ENCODE data around the gene RPS6KA2. TPM values are rescaled to one million over a fixed set of nuclear protein-coding genes. Genes with fewer than 3 reads are reported as not detected.

Gene RPS6KA2
- total and polyA plus RNA-seq, 2 experiments from 2014 or later = 45.1 to 49.0 TPM

- Histone ChIP-seq H3K9ac (no peak overlapping the region), H4K20me1 (ENCODE audit: insufficient read depth) (no peaks in the 10 kb centered on the region), H3K36me3 (ENCODE audit: low read depth) (no peaks in the 10 kb centered on the region), H3K79me2 (ENCODE audit: insufficient read depth) (peaks cover 98% of the 10 kb centered on the region), H3K4me1 (ENCODE audit: insufficient read depth) (peaks cover 22% of the 10 kb centered on the region), H3K9me2 (ENCODE audit: insufficient read depth) (no peaks in the 10 kb centered on the region), H3K9me3 (ENCODE audit: low read depth) (no peaks in the 10 kb centered on the region), H3K27me3 (replicated peaks; ENCODE audit: insufficient read depth) (no peaks in the 10 kb centered on the region), H3F3A (ENCODE audit: insufficient read depth) (0 out of 2 replicates have a peak, but pooled peaks cover 9% of the 10 kb centered on the region), H2AFZ (no peak overlapping the region), H3K4me2 (ENCODE audit: unreplicated experiment) (no peak overlapping the region), H3K4me3 (no peak overlapping the region), H3K27ac (no peak overlapping the region)
- WGBS, 2 experiments (ENCODE audit: low coverage in 1 of 2, low lambda C conversion rate in 2 of 2, missing lambda C conversion rate in 2 of 2) = 90% methylated on average over 6 of the region's 6 CpGs
- TF ChIP-seq EZH2 (IDR thresholded peaks at IDR 0.05; ENCODE audit: insufficient read depth, poor library complexity, severe bottlenecking) (no peak), EZH2phosphoT487 (IDR thresholded peaks at IDR 0.05; ENCODE audit: insufficient read depth, low read depth) (no peak)
- no peak for DNase-seq
- in situ Hi-C loops (cut with MboI) = no loop called here
These were observed 22.1 kb downstream of the RPS6KA2 start for GRCh38 chr6:166604911-166605310.

- TF ChIP-seq EZH2 (IDR thresholded peaks at IDR 0.05; ENCODE audit: insufficient read depth, poor library complexity, severe bottlenecking) (no peak), EZH2phosphoT487 (IDR thresholded peaks at IDR 0.05; ENCODE audit: insufficient read depth, low read depth) (no peak)
- no peak overlapping the region for H3K27ac ChIP-seq
- in situ Hi-C loops (cut with MboI) = no loop called here
- no peaks in the 10 kb centered on the region for H3K9me3 ChIP-seq (ENCODE audit: low read depth)
- H3K9me2 ChIP-seq (ENCODE audit: insufficient read depth) = no peaks in the 10 kb centered on the region
- no peaks in the 10 kb centered on the region for H3K27me3 ChIP-seq (replicated peaks; ENCODE audit: insufficient read depth)
- H2AFZ ChIP-seq = no peak overlapping the region
- no peaks in the 10 kb centered on the region for H3K36me3 ChIP-seq (ENCODE audit: low read depth)
- H3K4me3 ChIP-seq = no peak overlapping the region
- peaks cover 23% of the 10 kb centered on the region for H3K4me1 ChIP-seq (ENCODE audit: insufficient read depth)
- no peak for DNase-seq
- WGBS, 2 experiments (ENCODE audit: low coverage in 1 of 2, low lambda C conversion rate in 2 of 2, missing lambda C conversion rate in 2 of 2) = 97 to 98% methylated on average over 9 of the region's 9 CpGs
- H3K4me2 ChIP-seq (ENCODE audit: unreplicated experiment) = no peak overlapping the region
- 0 out of 2 replicates have a peak, but pooled peaks cover 9% of the 10 kb centered on the region for H3F3A ChIP-seq (ENCODE audit: insufficient read depth)
- H4K20me1 ChIP-seq (ENCODE audit: insufficient read depth) = no peaks in the 10 kb centered on the region
- H3K9ac ChIP-seq = no peak overlapping the region
- peaks cover 98% of the 10 kb centered on the region for H3K79me2 ChIP-seq (ENCODE audit: insufficient read depth)
These were observed 22.7 kb downstream of the RPS6KA2 start for GRCh38 chr6:166604328-166604727.

GRCh38 chr6:166603043-166603690, 23.9 kb downstream of the RPS6KA2 start:
- H2AFZ ChIP-seq = no peak overlapping the region
- in situ Hi-C loops (cut with MboI) = no loop called here
- H3K79me2 ChIP-seq (ENCODE audit: insufficient read depth) = peaks cover 95% of the 10 kb centered on the region
- peaks cover 14% of the 10 kb centered on the region for H3F3A ChIP-seq (ENCODE audit: insufficient read depth)
- no peaks in the 10 kb centered on the region for H3K36me3 ChIP-seq (ENCODE audit: low read depth)
- no peak overlapping the region for H3K4me3 ChIP-seq
- H3K9me2 ChIP-seq (ENCODE audit: insufficient read depth) = no peaks in the 10 kb centered on the region
- WGBS, 2 experiments (ENCODE audit: low coverage in 1 of 2, low lambda C conversion rate in 2 of 2, missing lambda C conversion rate in 2 of 2) = 82% methylated on average over 14 of the region's 14 CpGs
- TF ChIP-seq EZH2 (IDR thresholded peaks at IDR 0.05; ENCODE audit: insufficient read depth, poor library complexity, severe bottlenecking) (no peak), EZH2phosphoT487 (IDR thresholded peaks at IDR 0.05; ENCODE audit: insufficient read depth, low read depth) (no peak)
- H3K9me3 ChIP-seq (ENCODE audit: low read depth) = no peaks in the 10 kb centered on the region
- H3K4me1 ChIP-seq (ENCODE audit: insufficient read depth) = peaks cover 25% of the 10 kb centered on the region
- no peak overlapping the region for H3K9ac ChIP-seq
- no peak for DNase-seq
- H3K27me3 ChIP-seq (replicated peaks; ENCODE audit: insufficient read depth) = no peaks in the 10 kb centered on the region
- no peak overlapping the region for H3K27ac ChIP-seq
- no peak overlapping the region for H3K4me2 ChIP-seq (ENCODE audit: unreplicated experiment)
- H4K20me1 ChIP-seq (ENCODE audit: insufficient read depth) = no peaks in the 10 kb centered on the region

GRCh38 chr6:166601956-166602355, 25.1 kb downstream of the RPS6KA2 start:
- WGBS, 2 experiments (ENCODE audit: low coverage in 1 of 2, low lambda C conversion rate in 2 of 2, missing lambda C conversion rate in 2 of 2) = 83 to 91% methylated on average over 10 of the region's 10 CpGs
- Histone ChIP-seq H3K4me2 (ENCODE audit: unreplicated experiment) (no peak overlapping the region), H3K27ac (no peak overlapping the region), H2AFZ (no peak overlapping the region), H3F3A (ENCODE audit: insufficient read depth) (peaks cover 26% of the 10 kb centered on the region), H3K27me3 (replicated peaks; ENCODE audit: insufficient read depth) (no peaks in the 10 kb centered on the region), H3K36me3 (ENCODE audit: low read depth) (no peaks in the 10 kb centered on the region), H3K4me3 (no peak overlapping the region), H3K79me2 (ENCODE audit: insufficient read depth) (peaks cover 87% of the 10 kb centered on the region), H3K4me1 (ENCODE audit: insufficient read depth) (peaks cover 35% of the 10 kb centered on the region), H3K9me2 (ENCODE audit: insufficient read depth) (no peaks in the 10 kb centered on the region), H3K9me3 (ENCODE audit: low read depth) (no peaks in the 10 kb centered on the region), H3K9ac (no peak overlapping the region), H4K20me1 (ENCODE audit: insufficient read depth) (no peaks in the 10 kb centered on the region)
- in situ Hi-C loops (cut with MboI) = no loop called here
- DNase-seq = no peak
- TF ChIP-seq EZH2phosphoT487 (IDR thresholded peaks at IDR 0.05; ENCODE audit: insufficient read depth, low read depth) = no peak
- no peak for TF ChIP-seq EZH2 (IDR thresholded peaks at IDR 0.05; ENCODE audit: insufficient read depth, poor library complexity, severe bottlenecking)

All from GM23248 (cell line).